DND-41 (cell line): ENCODE measurements around the gene PLEKHG5.

Source experiments
- ATAC-seq: fragments of 200-7000 bp; cut with Tn5 transposase; 3 replicates; pipeline ENCODE4 v1.9.1; 2021; ENCODE audit warnings: low read depth; ENCODE audit not compliant: insufficient read depth
- DNase-seq: peaks from one replicate; pipeline ENCODE4 v3.0.0-alpha.2; 2020
- H2AFZ ChIP-seq: 2 replicates; pipeline ENCODE4 v1.6.0; 2012; ENCODE audit warnings: low read depth, low read length
- H3K27ac ChIP-seq: 2 replicates; pipeline ENCODE4 v1.5.1; 2012; ENCODE audit warnings: low read length, inconsistent platforms
- H3K27me3 ChIP-seq: fragments of 200-600 bp; sonication (generic); 2 replicates; pipeline ENCODE4 v1.6.0; 2012; ENCODE audit warnings: low read length, mild to moderate bottlenecking, inconsistent platforms; ENCODE audit not compliant: insufficient read depth, poor library complexity
- H3K36me3 ChIP-seq: 2 replicates; pipeline ENCODE4 v1.5.1; 2012; ENCODE audit warnings: low read length, inconsistent platforms; ENCODE audit not compliant: insufficient read depth
- H3K4me1 ChIP-seq: 2 replicates; pipeline ENCODE4 v1.5.1; 2012; ENCODE audit warnings: mild to moderate bottlenecking, low read length; ENCODE audit not compliant: insufficient read depth
- H3K4me2 ChIP-seq: 2 replicates; pipeline ENCODE4 v1.6.0; 2012; ENCODE audit warnings: mild to moderate bottlenecking, moderate library complexity, low read length, inconsistent platforms; ENCODE audit not compliant: insufficient read depth
- H3K4me3 ChIP-seq, 2 experiments: fragments of 200-600 bp in 1 of 2; shearing (Covaris generic) in 1 of 2; 2 replicates each; pipeline ENCODE4 v1.5.1; 2012 to 2016; ENCODE audit warnings: inconsistent platforms in 2 of 2, low read length in 2 of 2, mild to moderate bottlenecking in 2 of 2, low read depth in 1 of 2, moderate library complexity in 1 of 2
- H3K79me2 ChIP-seq: 2 replicates; pipeline ENCODE4 v1.6.0; 2012; ENCODE audit warnings: low read length, inconsistent platforms; ENCODE audit not compliant: insufficient read depth
- H3K9ac ChIP-seq: 2 replicates; pipeline ENCODE4 v1.6.0; 2012; ENCODE audit warnings: low read depth, mild to moderate bottlenecking, inconsistent platforms, low read length, moderate library complexity
- H3K9me3 ChIP-seq: 2 replicates; pipeline ENCODE4 v1.5.1; 2012; ENCODE audit warnings: low read length, moderate library complexity, mild to moderate bottlenecking, inconsistent platforms; ENCODE audit not compliant: insufficient read depth, severe bottlenecking
- H4K20me1 ChIP-seq: 2 replicates; pipeline ENCODE4 v1.6.0; 2012; ENCODE audit warnings: low read length; ENCODE audit not compliant: insufficient read depth
- EZH2 ChIP-seq: IDR thresholded peaks from 3 replicates; pipeline ENCODE4 v1.6.1; 2012; ENCODE audit warnings: borderline replicate concordance, low read depth, mild to moderate bottlenecking, moderate library complexity, low read length, inconsistent platforms; ENCODE audit not compliant: severe bottlenecking
- TF ChIP-seq, protein P1 (sequence below): IDR thresholded peaks from 2 replicates; pipeline ENCODE4 v1.5.1; 2012; ENCODE audit warnings: borderline replicate concordance, low read length, moderate library complexity, mild to moderate bottlenecking; ENCODE audit not compliant: poor library complexity, severe bottlenecking; ENCODE audit errors: extremely low read depth

The PLEKHG5 gene

GRCh38 chr1:6419397-6419803 lies 72.1 kb downstream of the PLEKHG5 start:
- no peak overlapping the region for H2AFZ ChIP-seq
- H3K4me2 ChIP-seq: no peak overlapping the region
- DNase-seq: no peak
- ATAC-seq: no peak
- no peak for TF ChIP-seq EZH2
- TF ChIP-seq, protein P1, sequence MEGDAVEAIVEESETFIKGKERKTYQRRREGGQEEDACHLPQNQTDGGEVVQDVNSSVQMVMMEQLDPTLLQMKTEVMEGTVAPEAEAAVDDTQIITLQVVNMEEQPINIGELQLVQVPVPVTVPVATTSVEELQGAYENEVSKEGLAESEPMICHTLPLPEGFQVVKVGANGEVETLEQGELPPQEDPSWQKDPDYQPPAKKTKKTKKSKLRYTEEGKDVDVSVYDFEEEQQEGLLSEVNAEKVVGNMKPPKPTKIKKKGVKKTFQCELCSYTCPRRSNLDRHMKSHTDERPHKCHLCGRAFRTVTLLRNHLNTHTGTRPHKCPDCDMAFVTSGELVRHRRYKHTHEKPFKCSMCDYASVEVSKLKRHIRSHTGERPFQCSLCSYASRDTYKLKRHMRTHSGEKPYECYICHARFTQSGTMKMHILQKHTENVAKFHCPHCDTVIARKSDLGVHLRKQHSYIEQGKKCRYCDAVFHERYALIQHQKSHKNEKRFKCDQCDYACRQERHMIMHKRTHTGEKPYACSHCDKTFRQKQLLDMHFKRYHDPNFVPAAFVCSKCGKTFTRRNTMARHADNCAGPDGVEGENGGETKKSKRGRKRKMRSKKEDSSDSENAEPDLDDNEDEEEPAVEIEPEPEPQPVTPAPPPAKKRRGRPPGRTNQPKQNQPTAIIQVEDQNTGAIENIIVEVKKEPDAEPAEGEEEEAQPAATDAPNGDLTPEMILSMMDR: no peak
- no peak overlapping the region for H3K4me3 ChIP-seq
- H3K9ac ChIP-seq: no peak overlapping the region
- H3K9me3 ChIP-seq: no peaks in the 10 kb centered on the region
- peaks cover 7% of the 10 kb centered on the region for H3K27me3 ChIP-seq
- no peaks in the 10 kb centered on the region for H4K20me1 ChIP-seq
- H3K79me2 ChIP-seq: no peaks in the 10 kb centered on the region
- H3K27ac ChIP-seq: no peak overlapping the region
- no peaks in the 10 kb centered on the region for H3K36me3 ChIP-seq
- H3K4me1 ChIP-seq: peaks cover 4% of the 10 kb centered on the region; the same call in 1 of the 2 replicates

DNA sequence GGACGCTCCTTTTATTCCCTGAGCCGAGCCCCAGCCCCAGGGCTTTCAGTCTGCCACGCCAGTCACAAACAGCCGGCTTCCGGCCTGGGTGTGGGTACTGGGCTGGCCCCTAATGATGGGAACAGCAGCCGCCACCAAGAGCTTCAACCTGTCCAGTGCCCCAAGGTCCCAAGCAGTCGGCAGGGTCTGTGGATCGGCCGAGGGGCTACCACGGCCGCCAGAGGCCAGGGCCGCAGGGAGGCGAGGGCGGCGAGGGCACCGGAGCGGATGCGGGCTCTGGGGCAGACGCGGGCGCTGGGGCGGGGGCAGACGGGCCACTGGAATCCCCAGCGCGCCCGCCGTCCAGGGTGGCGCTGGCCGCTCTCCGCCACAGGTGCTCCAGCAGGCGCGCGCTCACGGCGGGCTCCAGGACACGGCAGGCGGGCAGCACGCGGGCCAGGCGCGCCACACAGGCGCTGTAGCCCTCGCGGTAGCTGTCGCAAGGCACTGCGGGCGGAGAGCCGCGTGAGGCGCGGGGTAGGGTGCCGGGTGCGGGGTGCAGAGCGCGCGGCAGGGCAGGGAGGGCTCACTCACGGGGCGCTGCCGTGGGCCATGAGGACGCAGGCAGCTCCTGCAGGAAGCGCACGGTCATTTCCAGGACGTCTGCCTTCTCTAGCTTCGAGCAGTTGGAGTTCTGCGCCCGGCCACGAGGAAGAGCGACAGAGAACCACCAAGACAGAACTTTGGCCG lies 72.6 kb downstream of the PLEKHG5 start:
- H3K4me1 ChIP-seq: peaks cover 2% of the 10 kb centered on the region; the same call in 1 of the 2 replicates
- H3K9me3 ChIP-seq: no peaks in the 10 kb centered on the region
- H3K4me2 ChIP-seq: no peak overlapping the region
- ATAC-seq (no peak), DNase-seq (no peak)
- no peak overlapping the region for H3K9ac ChIP-seq
- TF ChIP-seq, protein P1: no peak
- TF ChIP-seq EZH2: no peak
- no peaks in the 10 kb centered on the region for H3K36me3 ChIP-seq
- H3K79me2 ChIP-seq: no peaks in the 10 kb centered on the region
- H3K27ac ChIP-seq: no peak overlapping the region
- no peaks in the 10 kb centered on the region for H4K20me1 ChIP-seq
- no peak overlapping the region for H2AFZ ChIP-seq
- H3K4me3 ChIP-seq: no peak overlapping the region
- peaks cover 7% of the 10 kb centered on the region for H3K27me3 ChIP-seq

- Histone ChIP-seq H3K4me2 (no peak overlapping the region), H3K79me2 (no peaks in the 10 kb centered on the region), H3K4me1 (no peaks in the 10 kb centered on the region), H3K27me3 (peaks cover 4% of the 10 kb centered on the region), H3K9me3 (no peaks in the 10 kb centered on the region), H4K20me1 (no peaks in the 10 kb centered on the region), H3K4me3 (no peak overlapping the region), H3K27ac (no peak overlapping the region), H3K36me3 (no peaks in the 10 kb centered on the region), H2AFZ (no peak overlapping the region), H3K9ac (no peak overlapping the region)
- ATAC-seq (no peak), DNase-seq (no peak)
- TF ChIP-seq, protein P1: no peak
- TF ChIP-seq EZH2: no peak
These were observed 73.4 kb downstream of the PLEKHG5 start for GRCh38 chr1:6417961-6418667.
